HG03354 (cell line): Measurements from ENCODE around the gene CDKN2AIPNL.

Experiments
- ATAC-seq: cut with Tn5 transposase; IDR thresholded peaks from one replicate; pipeline ENCODE4 v1.9.1; 2021; ENCODE audit warnings: mild to moderate bottlenecking; ENCODE audit not compliant: unreplicated experiment, poor library complexity, severe bottlenecking

The CDKN2AIPNL gene

DNA sequence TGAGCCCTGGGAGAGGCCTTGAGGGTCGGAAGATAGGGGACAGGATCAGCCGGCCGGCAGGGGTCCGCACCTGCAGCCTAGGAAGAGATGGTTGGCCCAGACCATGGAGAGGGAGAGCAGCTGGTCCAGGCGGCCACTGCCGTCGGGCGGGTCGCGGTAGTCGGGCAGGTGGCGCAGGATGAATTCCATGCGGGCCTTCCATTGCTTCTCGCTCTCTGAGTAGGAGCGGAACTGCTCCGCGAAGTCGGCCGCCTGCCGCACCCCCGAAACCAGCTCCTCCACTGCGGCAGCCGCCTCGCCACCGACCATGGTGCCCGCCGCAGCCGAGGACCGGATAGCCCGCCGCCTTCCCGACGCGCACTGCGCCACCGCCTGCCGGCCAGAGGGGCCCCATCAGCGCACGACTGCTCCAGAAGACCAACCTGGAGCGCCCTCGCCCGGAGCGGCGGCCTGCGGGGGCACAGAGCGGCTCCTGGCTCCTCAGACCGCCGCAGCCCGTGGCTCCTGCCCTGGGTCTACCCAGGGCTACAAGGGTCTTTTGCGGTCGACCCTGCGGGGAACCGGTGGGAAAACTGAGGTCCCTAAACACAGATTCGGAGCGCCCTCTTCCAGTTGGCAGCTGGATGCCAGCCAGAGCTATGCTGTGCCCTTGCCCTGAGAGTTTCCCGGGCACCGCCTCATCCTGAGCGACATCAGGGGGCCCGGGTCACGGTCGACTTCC lies at the start of gene CDKN2AIPNL:
CDKN2AIPNL (minus strand) TSS at position 336 of the 721 bp plus-strand sequence; CDS start at position 309, 27 bp downstream.
- peak; percentile 98 for ATAC-seq

GRCh38 chr5:134460551-134460950 lies 48.9 kb upstream of the CDKN2AIPNL start:
- no peak for ATAC-seq

DNA sequence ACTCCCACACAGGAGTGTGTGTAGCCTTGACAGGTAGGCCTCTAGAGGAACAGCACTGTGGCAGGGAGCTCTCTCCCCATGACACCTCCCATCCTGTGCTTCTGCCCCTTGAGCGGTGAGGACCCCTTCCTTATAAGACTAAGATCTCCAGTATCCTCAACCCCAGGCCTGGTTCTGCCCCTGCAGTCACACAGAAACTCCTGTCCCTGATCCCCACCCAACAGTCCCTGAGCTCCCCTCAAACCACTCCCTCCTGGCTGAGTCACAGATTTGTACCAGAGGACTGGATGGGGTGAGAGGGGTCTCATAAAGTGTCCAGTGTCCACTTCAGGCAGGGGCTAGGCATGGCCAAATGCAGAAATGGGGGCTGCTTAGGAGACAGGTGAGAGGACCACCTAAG lies 47.8 kb upstream of the CDKN2AIPNL start:
- ATAC-seq, result no peak

GRCh38 chr5:134459010-134459403 lies 47.3 kb upstream of the CDKN2AIPNL start:
- ATAC-seq, result no peak

DNA sequence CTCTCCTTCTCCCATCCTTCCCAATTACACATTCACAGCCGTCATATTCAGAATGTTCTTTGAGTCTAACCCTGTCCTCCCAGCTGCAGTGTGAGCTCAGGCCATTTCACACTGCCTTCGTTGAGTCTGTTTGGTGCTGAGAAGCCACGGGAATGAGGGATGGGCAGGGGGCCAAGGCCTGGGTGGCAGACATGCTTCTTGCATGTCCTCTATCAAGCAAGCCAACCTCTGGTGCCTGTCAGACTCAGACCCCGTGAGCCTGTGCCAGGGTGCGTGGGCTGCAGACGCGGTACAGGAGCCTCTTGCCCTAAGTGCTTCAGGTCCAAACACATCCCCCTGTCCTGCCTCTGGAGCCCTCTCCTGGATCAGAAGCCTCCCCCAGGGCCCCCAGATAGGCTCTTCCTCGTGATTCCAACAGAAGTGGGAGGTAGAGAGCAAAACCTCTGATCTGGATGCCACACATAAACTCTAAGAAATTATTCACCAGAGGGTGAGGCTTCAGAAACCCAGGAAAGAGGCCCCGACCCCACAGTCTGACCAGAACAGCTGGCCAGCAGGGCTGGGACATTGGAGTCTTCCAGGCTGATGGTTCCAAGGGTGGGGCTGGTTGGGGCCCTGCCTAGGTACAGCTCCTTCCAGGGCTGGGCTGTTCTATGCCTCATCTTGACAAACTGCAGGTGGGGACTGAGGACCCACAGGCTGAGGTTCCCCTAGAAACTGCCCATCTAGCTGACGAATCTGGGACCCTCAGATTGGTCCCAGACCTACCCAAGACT lies 46.7 kb upstream of the CDKN2AIPNL start:
- ATAC-seq, result no peak

- no peak for ATAC-seq
These were observed 46.1 kb upstream of the CDKN2AIPNL start for GRCh38 chr5:134457801-134458200.

- ATAC-seq, result no peak
These were observed 45.1 kb upstream of the CDKN2AIPNL start for GRCh38 chr5:134456825-134457224.

- ATAC-seq, result no peak
These were observed 43.8 kb upstream of the CDKN2AIPNL start for GRCh38 chr5:134455466-134455865.

GRCh38 chr5:134453016-134453415 lies 41.3 kb upstream of the CDKN2AIPNL start:
- no peak for ATAC-seq

DNA sequence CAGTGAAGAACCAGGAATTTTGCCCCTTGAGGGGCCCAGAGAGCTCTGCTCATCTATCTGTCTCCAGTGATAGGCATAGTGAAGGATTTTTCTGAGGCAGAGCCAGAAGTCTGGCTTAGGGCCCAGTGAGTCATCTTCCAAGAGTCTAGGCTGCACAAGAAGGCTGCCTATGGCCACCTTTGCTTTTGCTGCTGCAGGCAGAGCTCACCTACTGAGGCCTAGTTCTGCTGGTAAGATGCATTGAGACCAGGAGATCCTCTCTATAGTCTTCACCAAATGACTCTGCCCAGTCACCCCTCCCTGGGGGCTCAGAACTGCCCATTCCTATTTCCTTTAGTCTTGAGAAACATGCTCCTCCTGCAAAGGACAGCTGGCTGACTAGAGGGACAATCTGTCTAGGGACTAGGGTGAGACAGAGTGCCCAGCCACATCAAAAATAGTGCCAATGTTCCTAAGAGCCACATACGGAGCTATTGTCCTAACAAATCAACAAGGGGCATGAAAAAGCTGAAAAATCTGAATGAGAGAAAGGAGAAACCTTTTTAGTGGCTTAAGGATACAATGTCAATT lies 40.3 kb upstream of the CDKN2AIPNL start:
- ATAC-seq, result no peak

DNA sequence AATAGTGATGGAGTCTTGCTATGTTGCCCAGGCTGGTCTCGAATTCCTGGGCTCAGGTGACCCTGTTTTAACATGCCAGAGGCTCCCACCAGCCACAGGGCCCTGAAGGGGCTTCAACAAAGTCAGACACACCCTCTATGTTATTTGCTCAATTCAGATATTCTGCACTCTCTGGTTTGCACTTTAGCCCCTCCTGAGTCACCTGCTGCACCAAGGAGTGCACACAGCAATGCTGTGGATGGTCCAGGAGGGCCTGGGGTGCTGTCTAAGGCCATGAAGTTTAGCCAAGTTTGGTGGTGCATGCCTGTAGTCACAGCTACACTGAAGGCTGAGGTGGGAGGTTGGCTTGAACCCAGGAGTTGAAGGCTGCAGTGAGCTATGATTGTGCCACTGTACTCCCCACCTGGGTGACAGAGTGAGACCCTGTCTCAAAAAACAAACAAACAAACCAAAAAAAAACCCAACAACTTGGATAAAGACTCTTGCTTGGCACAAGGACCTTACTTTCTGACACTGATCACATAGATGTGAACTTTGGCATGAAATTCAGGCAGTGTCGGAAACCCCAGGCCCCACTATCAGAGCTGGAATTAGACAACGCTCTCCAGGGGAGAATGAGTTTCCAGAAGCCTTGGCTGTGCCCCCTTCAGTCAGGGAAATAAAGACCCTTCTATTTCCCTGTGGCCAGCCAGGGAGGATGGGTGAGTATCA lies 39.7 kb upstream of the CDKN2AIPNL start:
- ATAC-seq, result no peak

GRCh38 chr5:134450374-134450773 lies 38.7 kb upstream of the CDKN2AIPNL start:
- no peak for ATAC-seq

DNA sequence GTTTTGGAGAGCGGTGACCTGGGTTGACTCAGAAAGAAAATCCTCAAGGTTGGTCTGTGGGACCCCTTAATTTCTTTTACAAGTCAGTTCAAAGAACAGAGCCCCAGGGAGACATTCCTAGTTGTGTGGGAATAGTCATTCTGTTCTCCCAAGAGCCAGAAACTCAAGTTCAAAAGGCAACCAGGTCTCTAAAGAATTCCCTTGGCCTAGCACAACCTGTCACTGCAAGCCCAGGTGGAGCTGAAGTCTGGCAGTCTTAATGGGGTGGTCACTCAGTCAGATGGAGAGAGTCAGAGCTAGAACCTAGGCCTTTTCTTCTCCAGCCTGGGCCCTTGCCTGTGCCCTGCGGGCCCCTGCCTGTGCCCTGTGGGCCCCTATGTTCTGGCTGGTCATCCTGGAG lies 37.5 kb upstream of the CDKN2AIPNL start:
- no peak for ATAC-seq

DNA sequence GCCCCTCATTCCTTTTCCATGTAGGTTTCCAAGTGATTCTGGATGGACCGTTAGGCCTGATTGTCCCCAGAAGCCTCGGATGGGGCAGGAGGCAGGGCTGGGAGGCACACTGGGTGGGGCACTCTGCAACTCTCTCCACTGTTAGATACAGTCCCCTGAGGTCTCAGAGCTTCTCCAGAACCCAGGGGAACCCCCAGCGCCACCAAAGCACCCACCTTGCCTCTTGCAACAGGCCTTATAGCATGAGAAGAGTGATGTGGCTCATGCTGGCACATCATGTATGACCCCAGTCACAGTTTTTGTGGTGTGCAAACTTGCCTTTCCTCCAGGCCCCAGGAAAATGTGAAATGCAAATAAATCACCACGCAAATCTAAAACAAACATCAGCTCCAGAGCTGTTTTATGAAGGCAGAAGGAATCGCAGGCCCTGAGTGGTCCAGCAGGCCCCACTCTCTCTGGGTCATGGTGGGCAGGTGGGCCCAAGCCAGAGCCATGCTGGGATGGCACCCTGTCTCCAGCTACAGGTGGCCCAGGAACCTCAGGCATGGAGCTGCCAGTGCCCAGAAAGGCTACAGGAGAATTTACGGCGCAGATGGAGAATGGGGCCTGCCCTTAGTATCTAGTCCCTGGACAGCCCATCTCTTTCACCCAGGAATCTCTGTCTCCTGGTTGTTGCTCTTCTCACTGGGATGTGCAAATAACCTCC lies 36.3 kb upstream of the CDKN2AIPNL start:
- ATAC-seq, result no peak

GRCh38 chr5:134446938-134447337 lies 35.3 kb upstream of the CDKN2AIPNL start:
- ATAC-seq, result peak; percentile 78

- ATAC-seq, result no peak
These were observed 34.5 kb upstream of the CDKN2AIPNL start for GRCh38 chr5:134445856-134446818.

DNA sequence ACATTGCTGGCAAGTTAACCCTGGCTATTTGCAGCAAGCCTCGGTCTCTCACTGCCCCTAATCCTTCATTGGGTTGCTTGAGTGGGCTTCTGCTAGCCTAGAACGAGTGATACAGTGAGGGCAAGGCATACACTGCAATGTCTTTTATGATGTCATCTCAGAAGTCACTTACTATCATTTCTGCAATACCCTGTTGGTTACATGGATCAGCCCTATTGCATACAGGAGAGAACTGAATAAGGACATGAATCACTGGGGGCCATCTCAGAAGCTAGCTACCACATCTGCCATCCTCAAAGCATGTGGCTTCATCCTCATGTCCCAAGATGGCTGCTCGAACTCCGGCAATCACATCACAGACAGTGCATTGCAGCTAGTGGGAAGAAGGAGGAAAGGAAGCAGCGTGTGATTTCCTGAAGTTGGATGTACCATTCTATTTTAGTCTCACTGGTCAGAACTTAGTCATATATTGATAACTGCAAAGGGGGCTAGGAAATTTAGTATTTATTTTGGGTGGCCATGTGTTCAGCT lies 33.3 kb upstream of the CDKN2AIPNL start:
- ATAC-seq, result no peak

DNA sequence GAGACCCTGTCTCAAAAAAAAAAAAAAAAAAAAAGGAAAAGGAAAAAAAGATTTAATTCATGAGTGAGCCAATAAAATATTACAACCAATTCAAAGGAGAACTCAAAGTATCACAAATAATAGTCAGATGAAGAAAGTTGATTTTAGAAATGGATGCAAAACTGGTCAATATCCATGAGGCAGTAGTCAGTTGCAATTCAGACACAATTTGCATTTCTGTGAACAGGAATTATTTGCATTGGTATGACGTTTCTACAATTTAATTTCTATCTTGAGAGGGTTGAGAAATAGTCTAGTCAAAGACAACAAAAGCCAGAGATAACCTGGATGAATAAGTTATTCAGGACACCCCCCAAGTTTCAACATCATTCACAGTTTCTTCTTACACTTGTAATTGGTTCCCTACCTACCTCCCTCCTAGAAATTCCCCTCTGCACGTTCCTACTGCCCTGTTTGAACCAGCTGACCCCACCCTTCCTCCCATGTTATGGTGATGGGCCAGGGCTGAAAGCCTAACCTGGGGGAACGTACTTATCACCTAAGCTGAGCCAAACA lies 28.6 kb upstream of the CDKN2AIPNL start:
- ATAC-seq, result no peak
